Suppressor macrophage treated with lipopolysaccharide for 1 hour (primary cell): ENCODE data around the gene JKAMP.

Experiments used
- DNase-seq, 3 donors: peaks; one replicate each; pipeline ENCODE4 v3.0.0-alpha.2; 2020 to 2022

Gene JKAMP

GRCh38 chr14:59543873-59544272 lies 59.6 kb downstream of the JKAMP start:
- no peak for DNase-seq

- no peak for DNase-seq
These were observed 63.0 kb downstream of the JKAMP start for GRCh38 chr14:59547310-59547709.
